Fibroblast of gingiva (primary cell): ENCODE measurements around the gene SMYD3.

Experiments
- DNase-seq: peaks from one replicate; pipeline ENCODE4 v3.0.0-alpha.2; 2011; ENCODE audit warnings: low read depth

The SMYD3 gene

GRCh38 chr1:246506674-246507481, at the start of gene SMYD3:
SMYD3 (minus strand) TSS chr1:246507279.
- peak; percentile 67 for DNase-seq

GRCh38 chr1:246554201-246554600, 47.1 kb upstream of the SMYD3 start:
- no peak for DNase-seq

DNA sequence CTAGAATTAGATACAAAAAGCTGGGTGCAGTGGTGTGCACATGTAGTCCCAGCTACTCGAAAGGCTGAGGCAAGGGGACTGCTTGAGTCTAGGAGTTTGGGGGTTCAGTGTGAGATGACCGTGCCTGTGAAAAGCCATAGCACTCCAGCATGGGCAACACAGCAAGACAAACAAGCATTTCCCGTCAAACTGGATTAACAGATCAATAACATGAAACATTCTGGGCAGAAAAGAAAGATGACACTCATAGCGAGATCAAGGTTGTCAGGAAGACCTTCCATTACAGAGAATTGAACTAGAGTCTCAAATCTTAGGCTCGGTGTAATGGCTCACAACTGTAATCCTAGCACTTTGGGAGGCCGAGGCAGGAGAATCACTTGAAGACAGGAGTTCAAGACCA, 45.0 kb upstream of the SMYD3 start:
- no peak for DNase-seq

- DNase-seq = no peak
These were observed 43.3 kb upstream of the SMYD3 start for GRCh38 chr1:246550402-246550801.

- no peak for DNase-seq
These were observed 42.6 kb upstream of the SMYD3 start for GRCh38 chr1:246549665-246550064.

- no peak for DNase-seq
These were observed 36.9 kb upstream of the SMYD3 start for GRCh38 chr1:246544001-246544400.

GRCh38 chr1:246540738-246541491, 33.8 kb upstream of the SMYD3 start:
- DNase-seq = no peak

- no peak for DNase-seq
These were observed 30.8 kb upstream of the SMYD3 start for GRCh38 chr1:246537887-246538286.

DNA sequence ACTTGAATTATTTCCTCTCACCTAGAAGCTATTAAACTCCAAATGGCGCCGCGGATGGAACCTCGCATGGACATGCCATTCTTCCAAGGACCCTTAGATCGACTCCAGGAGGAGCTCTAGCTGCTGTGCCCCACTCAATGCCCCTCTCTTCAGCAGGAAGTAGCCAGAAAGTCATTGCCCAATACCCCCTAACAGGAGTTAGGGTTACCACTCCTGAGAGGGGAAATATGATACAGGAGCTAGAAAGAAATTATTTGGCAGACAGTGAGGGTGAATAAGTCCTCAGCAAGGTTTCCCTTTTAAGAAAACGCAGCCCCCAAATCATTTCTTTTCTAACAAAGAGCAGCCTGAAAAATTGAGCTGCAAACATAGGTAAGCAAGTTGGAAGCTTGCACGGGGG, 30.4 kb upstream of the SMYD3 start:
- DNase-seq = no peak

DNA sequence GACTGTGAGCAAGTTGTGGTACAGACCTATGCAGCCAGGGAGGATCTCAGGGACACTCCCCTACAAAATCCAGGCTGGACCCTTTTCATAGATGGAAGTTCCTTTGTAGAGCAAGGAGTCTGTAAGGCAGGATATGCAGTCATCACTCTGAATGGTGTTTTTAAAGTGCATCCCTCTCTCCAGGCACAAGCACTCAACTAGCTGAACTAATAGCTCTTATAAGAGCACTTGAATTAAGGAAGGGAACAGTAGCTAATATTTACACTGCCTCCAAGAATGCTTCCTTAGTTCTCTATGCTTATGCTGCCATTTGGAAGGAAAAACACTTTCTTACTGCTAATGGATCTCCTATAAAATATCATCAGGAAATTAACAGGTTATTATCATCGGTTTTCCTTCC, 27.0 kb upstream of the SMYD3 start:
- no peak for DNase-seq

DNA sequence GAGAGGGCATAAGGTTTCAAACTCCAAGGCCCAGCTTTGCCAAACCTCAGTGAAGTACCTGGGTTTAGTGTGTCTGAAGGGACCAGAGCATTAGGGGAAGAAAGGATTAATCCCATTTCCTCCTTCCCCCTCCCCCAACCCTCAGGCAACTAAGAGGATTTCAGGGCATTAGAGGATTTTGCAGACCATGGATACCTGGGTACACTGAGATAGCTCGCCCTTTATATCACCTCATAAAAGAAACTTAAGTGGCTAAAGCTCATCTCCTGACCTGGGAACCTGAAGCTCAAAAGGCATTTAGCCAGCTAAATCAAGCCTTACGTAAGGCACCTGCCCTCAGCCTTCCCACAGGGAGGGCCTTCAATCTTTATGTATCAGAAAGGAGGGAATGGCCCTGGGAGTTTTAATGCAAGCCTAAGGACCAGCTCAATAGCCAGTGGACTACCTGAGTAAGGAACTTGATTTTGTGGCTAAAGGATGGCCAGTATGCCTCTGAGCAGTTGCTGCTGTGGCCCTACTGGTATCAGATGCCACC, 26.4 kb upstream of the SMYD3 start:
- DNase-seq = no peak

DNA sequence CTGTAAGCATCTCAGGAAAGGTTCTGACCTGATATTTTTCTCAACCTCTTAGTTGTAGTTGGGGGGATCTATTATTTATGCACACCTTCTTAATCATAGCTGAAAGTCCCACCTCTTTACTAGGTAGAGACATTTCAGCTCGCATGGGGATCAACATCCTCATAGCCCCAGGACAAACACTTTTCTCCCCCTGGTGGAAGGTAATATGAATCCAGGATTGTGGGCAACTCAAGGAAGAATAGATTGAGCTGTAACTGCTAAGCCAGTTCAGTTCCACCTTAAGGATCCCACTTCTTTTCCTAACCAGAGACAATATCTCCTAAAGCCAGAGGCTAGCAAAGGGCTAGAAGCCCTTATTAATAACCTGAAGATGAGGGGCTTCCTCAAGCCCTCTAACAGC, 25.4 kb upstream of the SMYD3 start:
- DNase-seq = no peak

GRCh38 chr1:246530482-246530881, 23.4 kb upstream of the SMYD3 start:
- DNase-seq = no peak

DNA sequence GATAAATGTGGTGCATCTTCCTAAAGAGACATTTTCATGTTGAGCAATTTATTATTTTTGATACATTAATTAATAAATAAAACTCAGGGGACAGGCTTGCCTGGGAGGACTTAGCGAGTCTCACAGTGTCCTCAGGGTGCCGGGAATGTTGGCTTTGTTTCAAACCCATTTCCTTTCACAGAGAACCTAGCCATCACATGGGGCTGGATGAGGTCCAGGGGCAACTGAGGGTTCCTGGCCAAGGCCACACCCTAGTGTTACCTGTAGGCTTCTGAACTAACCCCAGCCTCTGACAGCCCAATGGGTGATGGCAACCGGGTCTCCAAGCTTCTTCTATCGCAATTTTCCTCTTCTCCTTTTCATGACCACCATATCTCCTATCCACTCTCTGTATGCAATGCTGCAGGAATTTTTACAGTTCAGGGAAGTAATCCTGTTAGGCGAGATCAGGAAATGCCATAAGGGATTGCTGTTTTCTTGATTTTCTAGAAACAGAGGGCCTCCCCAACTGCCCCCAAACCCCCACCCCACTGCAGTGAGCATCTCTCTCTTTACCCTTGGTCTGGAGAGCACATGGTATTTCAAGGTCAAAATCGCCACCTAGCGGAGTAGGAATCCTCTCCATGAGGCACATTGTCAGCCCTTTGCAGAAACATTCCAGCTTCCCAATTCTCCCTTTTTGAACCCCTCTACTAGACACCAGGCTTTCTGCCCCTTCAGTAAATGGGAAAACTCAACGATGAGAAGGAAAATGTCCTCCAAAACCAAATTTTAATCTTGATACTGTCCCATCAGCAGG, 22.1 kb upstream of the SMYD3 start:
- DNase-seq = no peak

GRCh38 chr1:246527402-246528088, 20.5 kb upstream of the SMYD3 start:
- DNase-seq = no peak

DNA sequence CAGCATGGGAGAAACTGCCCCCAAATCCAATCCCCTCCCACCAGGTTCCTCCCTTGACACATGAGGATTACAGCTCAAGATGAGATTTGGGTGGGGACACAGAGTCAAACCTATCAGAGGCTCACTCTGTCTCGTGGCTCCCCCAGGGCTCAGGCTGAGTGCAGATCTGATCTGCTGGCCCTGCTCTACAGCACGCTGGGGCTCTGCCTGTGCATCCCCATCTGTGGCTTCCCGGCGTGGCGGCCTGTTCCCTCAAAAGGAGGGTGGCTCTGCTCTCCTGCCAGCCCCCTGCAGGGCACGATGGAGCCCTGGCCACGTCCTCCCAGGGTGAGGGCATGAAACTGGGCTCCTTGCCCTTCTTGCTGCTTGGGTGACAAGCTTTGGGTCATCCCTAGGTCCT, 19.8 kb upstream of the SMYD3 start:
- no peak for DNase-seq

DNA sequence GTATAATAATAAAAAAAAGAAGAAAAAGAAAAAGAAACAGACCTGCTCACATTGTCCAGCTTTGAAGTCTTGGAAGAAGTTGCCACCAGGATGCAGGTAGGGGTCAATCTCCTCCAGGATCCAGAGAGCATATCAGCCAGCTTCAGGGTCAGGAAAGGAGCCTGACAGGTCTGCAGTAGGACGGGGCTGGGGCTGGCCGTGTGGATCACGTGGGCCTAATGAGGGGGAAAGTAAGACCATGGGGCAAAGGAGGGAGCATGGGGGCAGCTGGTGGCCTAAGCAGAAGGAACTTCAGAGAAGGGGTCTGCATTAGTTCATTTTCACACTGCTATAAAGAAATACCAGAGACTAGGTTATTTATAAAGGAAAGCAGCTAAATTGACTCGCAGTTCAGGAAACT, 19.3 kb upstream of the SMYD3 start:
- DNase-seq = no peak

DNA sequence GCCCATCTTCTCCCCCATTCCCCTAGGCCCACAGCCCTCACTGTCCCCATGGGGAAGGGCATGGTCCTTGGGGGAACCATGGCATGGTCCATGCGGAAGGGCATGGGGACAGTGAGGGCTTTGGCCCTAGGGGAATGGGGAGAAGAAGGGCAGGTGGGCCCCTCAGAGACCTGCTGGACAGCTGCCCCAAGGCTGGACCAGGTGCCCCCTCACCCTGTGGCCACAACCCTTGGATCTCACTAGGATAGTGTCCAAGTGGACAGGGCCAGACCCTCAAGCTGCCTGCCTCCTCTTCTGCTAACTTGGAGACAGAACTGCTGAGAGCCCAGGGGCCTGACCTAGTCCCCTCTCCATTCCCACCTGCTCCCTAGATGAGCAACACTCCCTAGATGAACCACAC, 12.4 kb upstream of the SMYD3 start:
- DNase-seq = no peak

DNA sequence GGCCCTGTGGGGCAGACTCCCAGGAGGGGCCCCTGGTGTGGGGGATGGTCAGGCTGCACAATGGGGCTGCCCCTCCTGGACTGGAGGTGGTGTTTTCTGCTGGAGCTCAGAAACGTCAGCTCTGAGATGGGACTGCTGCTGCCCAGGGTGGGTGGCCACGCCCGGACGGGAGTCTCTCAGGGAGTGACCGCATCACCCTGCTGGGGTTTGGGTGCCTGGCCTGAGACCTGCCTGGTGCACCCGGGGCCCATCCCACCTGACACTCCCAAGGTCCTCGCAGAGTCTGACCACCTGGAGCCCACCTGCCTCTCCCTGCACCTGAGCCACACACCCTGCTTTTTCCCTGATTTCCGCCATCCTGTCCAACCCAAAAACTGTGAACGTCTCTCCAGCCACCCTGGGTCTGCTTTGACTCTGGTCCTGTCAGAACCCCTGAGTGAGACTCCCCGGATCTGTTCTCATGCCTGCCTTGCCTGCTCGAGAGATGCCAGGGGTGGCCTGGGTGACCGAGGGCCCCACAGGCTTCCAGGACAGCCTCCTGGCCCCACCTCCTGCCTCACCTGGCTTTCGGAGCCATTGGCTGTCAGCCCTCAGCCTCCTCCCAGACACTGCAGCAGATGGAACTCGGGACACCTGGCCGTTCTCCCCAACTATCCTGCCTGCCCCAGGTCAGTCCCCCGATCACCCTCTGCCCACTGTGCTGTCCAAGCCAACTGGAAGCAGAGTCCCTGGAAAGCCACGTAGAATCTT, 11.6 kb upstream of the SMYD3 start:
- no peak for DNase-seq

GRCh38 chr1:246517391-246517790, 10.3 kb upstream of the SMYD3 start:
- no peak for DNase-seq

DNA sequence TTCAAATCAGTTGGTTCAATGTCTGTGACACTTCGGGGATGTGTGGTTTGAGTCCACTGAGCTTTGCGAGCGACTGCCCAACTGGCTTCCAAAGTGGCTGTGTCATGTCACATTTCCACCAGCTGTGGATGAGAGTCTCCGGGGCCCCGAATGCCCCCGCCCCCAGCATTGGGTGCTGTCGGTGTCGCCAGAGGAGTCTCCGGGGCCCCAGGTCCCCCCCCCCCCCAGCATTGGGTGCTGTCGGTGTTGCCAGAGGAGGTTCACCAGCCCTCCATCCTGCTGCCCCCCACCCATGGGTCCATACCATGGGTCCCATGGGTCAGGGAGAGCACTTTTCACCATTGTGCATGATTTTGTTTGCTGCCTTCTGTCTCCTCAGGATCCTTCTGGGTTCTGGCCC, 9.0 kb upstream of the SMYD3 start:
- no peak for DNase-seq
